GM12878 (cell line): ENCODE data around the gene CLEC16A. TPM values are rescaled to one million over a fixed set of nuclear protein-coding genes. Genes with fewer than 3 reads are reported as not detected.

Experiments
- BACH1 ChIP-seq: fragments of 450-650 bp; IDR thresholded peaks from 2 replicates; pipeline ENCODE4 v1.6.1; 2017; ENCODE audit warnings: mild to moderate bottlenecking, borderline replicate concordance
- BRCA1 ChIP-seq: IDR thresholded peaks from 2 replicates; pipeline ENCODE4 v1.6.1; 2011; ENCODE audit warnings: low read depth, low read length, improper control_type of control experiment
- CEBPZ ChIP-seq: fragments of 150-350 bp; IDR thresholded peaks from 2 replicates; pipeline ENCODE4 v1.6.1; 2016; ENCODE audit warnings: low read depth, low read length
- E4F1 ChIP-seq: fragments of 450-650 bp; IDR thresholded peaks from 2 replicates; pipeline ENCODE4 v1.6.1; 2018; ENCODE audit warnings: borderline replicate concordance, mild to moderate bottlenecking; ENCODE audit not compliant: partially characterized antibody
- ETV6 ChIP-seq, 2 experiments: fragments of 450-650 bp in 1 of 2; IDR thresholded peaks in 1 of 2; conservative IDR thresholded peaks in 1 of 2; 2 replicates each; pipeline ENCODE4 v1.6.1; 2014; ENCODE audit warnings: antibody characterized with exemption in 1 of 2, borderline replicate concordance in 1 of 2, low read depth in 1 of 2, mild to moderate bottlenecking in 1 of 2, moderate library complexity in 1 of 2
- IRF5 ChIP-seq: fragments of 450-650 bp; IDR thresholded peaks from 2 replicates; pipeline ENCODE4 v1.6.1; 2017; ENCODE audit warnings: borderline replicate concordance
- JUNB ChIP-seq: IDR thresholded peaks from 2 replicates; pipeline ENCODE4 v1.6.1; 2016; ENCODE audit warnings: antibody characterized with exemption, mild to moderate bottlenecking
- MXI1 ChIP-seq: fragments of 150-350 bp; IDR thresholded peaks from 2 replicates; pipeline ENCODE4 v1.6.1; 2011; ENCODE audit warnings: low read depth, mild to moderate bottlenecking, inconsistent platforms, low read length, improper control_type of control experiment
- NBN ChIP-seq: fragments of 450-650 bp; IDR thresholded peaks from 2 replicates; pipeline ENCODE4 v1.6.1; 2016
- PAX8 ChIP-seq: fragments of 450-650 bp; IDR thresholded peaks from 2 replicates; pipeline ENCODE4 v1.6.1; 2017; ENCODE audit warnings: mild to moderate bottlenecking, moderate library complexity
- RB1 ChIP-seq: fragments of 450-650 bp; formaldehyde crosslinking; IDR thresholded peaks from 2 replicates; pipeline ENCODE4 v1.6.1; 2017; ENCODE audit warnings: mild to moderate bottlenecking, borderline replicate concordance
- RFX5 ChIP-seq: IDR thresholded peaks from 2 replicates; pipeline ENCODE4 v1.6.1; 2011; ENCODE audit warnings: low read depth, low read length, improper control_type of control experiment
- SIN3A ChIP-seq: IDR thresholded peaks from 2 replicates; pipeline ENCODE4 v1.6.1; 2012; ENCODE audit warnings: low read depth, low read length, improper control_type of control experiment
- STAT1 ChIP-seq: fragments of 450-650 bp; conservative IDR thresholded peaks from 2 replicates; pipeline ENCODE4 v1.6.1; 2014; ENCODE audit warnings: antibody characterized with exemption, mild to moderate bottlenecking
- USF1 ChIP-seq: IDR thresholded peaks from 2 replicates; pipeline ENCODE4 v1.6.1; 2011; ENCODE audit warnings: borderline replicate concordance, low read depth, mild to moderate bottlenecking, moderate library complexity, mixed read lengths, low read length; ENCODE audit not compliant: insufficient read depth; ENCODE audit errors: extremely low read length
- YBX1 ChIP-seq: fragments of 450-650 bp; IDR thresholded peaks from 2 replicates; pipeline ENCODE4 v1.6.1; 2016; ENCODE audit warnings: antibody characterized with exemption
- polyA plus RNA-seq, 11 experiments: library from polyadenylated mRNA; depleted of rRNA in 4 of 11; unstranded in 6 of 11; stranded (reverse) in 5 of 11; fragments of >200 nt; fragmentation: Nextera tagmentation in 4 of 11; fragmentation: Illumina TruSeq in 1 of 11; extraction: Ambion mirVana in 4 of 11; extraction: Trizol in 1 of 11; gene quantifications; 1 replicate in 1 of 11; 2 replicates in 10 of 11; pipeline versions ENCODE4 v1.2.1 to v1.2.3, GENCODE V29; 2011 to 2016; ENCODE audit warnings: inconsistent platforms in 2 of 11, missing spikeins in 2 of 11, low read depth in 1 of 11
- total RNA-seq, 4 experiments: library from RNA; depleted of rRNA in 3 of 4; stranded (reverse); fragments of >200 nt in 3 of 4; fragmentation: Illumina TruSeq in 1 of 4; extraction: Trizol in 1 of 4; gene quantifications; 2 replicates each; pipeline versions ENCODE4 v1.2.1 to v1.2.3, GENCODE V29; 2013 to 2021
- TF ChIP-seq, protein P1 (sequence below): fragments of 450-650 bp; IDR thresholded peaks from 2 replicates; pipeline ENCODE4 v1.6.1; 2016; ENCODE audit warnings: mild to moderate bottlenecking
- TF ChIP-seq, protein P2 (sequence below): IDR thresholded peaks from 2 replicates; pipeline ENCODE4 v1.6.1; 2011; ENCODE audit warnings: mild to moderate bottlenecking, low read depth, low read length, moderate library complexity; ENCODE audit not compliant: insufficient replicate concordance
- TF ChIP-seq, protein P3 (sequence below): fragments of 450-650 bp; IDR thresholded peaks from 2 replicates; pipeline ENCODE4 v1.6.1; 2014; ENCODE audit warnings: mild to moderate bottlenecking

Gene CLEC16A
- total and polyA plus RNA-seq, 10 of the 15 experiments (the other 5 are each of a cell fraction or from before 2014, with no cell fraction given), result 1.5 to 28.8 (median 19.2) TPM

DNA sequence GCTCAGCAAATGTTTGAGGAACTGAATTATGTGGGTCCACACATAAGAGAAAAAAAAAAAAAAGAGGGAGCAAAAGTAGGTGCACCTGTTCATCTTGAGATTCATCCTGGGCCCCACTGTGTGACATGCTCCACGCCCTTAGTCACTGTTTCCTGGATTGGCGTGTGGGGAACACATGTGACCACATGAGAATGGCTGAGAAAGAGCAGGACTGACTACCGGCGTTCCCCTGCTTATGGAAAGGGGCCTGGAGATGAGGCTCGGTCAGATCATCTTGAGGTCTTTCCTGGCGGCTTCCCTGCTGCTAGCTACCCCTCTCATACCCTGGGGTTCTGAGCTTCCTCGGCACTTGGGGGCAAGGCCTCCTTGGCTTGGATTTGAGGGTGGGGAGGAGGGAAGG, 6.0 kb upstream of the CLEC16A start (continued):
- TF ChIP-seq BACH1 (no peak; the same call in 1 of the 2 replicates), E4F1 (no peak), USF1 (peak; percentile 42), YBX1 (no peak), NBN (no peak), RFX5 (no peak), PAX8 (no peak), RB1 (no peak), ETV6 (conservative IDR thresholded peaks at IDR 0.05 in 1 of 2, IDR thresholded peaks at IDR 0.05 in 1 of 2; ENCODE audit: borderline replicate concordance in 1 of 2, low read depth in 1 of 2) (no peak), JUNB (no peak), CEBPZ (no peak), MXI1 (peak; percentile 55; the same call in 1 of the 2 replicates), IRF5 (no peak), BRCA1 (no peak), SIN3A (no peak), STAT1 (no peak)
- TF ChIP-seq, protein P1, sequence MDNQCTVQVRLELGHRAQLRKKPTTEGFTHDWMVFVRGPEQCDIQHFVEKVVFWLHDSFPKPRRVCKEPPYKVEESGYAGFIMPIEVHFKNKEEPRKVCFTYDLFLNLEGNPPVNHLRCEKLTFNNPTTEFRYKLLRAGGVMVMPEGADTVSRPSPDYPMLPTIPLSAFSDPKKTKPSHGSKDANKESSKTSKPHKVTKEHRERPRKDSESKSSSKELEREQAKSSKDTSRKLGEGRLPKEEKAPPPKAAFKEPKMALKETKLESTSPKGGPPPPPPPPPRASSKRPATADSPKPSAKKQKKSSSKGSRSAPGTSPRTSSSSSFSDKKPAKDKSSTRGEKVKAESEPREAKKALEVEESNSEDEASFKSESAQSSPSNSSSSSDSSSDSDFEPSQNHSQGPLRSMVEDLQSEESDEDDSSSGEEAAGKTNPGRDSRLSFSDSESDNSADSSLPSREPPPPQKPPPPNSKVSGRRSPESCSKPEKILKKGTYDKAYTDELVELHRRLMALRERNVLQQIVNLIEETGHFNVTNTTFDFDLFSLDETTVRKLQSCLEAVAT, result no peak
- TF ChIP-seq, protein P2, sequence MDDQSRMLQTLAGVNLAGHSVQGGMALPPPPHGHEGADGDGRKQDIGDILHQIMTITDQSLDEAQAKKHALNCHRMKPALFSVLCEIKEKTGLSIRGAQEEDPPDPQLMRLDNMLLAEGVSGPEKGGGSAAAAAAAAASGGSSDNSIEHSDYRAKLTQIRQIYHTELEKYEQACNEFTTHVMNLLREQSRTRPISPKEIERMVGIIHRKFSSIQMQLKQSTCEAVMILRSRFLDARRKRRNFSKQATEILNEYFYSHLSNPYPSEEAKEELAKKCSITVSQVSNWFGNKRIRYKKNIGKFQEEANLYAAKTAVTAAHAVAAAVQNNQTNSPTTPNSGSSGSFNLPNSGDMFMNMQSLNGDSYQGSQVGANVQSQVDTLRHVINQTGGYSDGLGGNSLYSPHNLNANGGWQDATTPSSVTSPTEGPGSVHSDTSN, result peak; percentile 17
- TF ChIP-seq, protein P3, sequence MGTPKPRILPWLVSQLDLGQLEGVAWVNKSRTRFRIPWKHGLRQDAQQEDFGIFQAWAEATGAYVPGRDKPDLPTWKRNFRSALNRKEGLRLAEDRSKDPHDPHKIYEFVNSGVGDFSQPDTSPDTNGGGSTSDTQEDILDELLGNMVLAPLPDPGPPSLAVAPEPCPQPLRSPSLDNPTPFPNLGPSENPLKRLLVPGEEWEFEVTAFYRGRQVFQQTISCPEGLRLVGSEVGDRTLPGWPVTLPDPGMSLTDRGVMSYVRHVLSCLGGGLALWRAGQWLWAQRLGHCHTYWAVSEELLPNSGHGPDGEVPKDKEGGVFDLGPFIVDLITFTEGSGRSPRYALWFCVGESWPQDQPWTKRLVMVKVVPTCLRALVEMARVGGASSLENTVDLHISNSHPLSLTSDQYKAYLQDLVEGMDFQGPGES, result no peak
